Astrocyte of the cerebellum (primary cell): ENCODE measurements around the gene TMEM187.

Source experiments
- DNase-seq: peaks from one replicate; pipeline ENCODE4 v3.0.0-alpha.2; 2011; ENCODE audit warnings: low read depth
- H3K4me3 ChIP-seq: 2 replicates; pipeline ENCODE4 v1.5.1; 2011; ENCODE audit warnings: mild to moderate bottlenecking, low read depth, low read length, moderate library complexity
- CTCF ChIP-seq: IDR thresholded peaks from 2 replicates; pipeline ENCODE4 v1.5.1; 2012; ENCODE audit warnings: low read length, low read depth, moderate library complexity, mild to moderate bottlenecking; ENCODE audit errors: missing control alignments
- in situ Hi-C: cut with HindIII; loops from 2 replicates; pipeline ENCODE4 v1.10.0; 2017; ENCODE audit warnings: low sequenced_read_pairs

The TMEM187 gene

GRCh38 chrX:154014429-154015380 is 42.2 kb downstream of the TMEM187 start:
- DNase-seq: no peak
- no peak for TF ChIP-seq CTCF
- in situ Hi-C loops: no loop called here
- no peak overlapping the region for H3K4me3 ChIP-seq

- H3K4me3 ChIP-seq: no peak overlapping the region
- in situ Hi-C loops: no loop called here
- no peak for DNase-seq
- TF ChIP-seq CTCF: no peak
Observed at GRCh38 chrX:154015581-154016264, 43.2 kb downstream of the TMEM187 start.

- no peak for TF ChIP-seq CTCF
- in situ Hi-C loops: no loop called here
- no peak for DNase-seq
- no peak overlapping the region for H3K4me3 ChIP-seq
Observed at GRCh38 chrX:154016366-154017076, 44.0 kb downstream of the TMEM187 start.

GRCh38 chrX:154017766-154018517 is 45.4 kb downstream of the TMEM187 start:
- peak overlapping the region; percentile 45 for H3K4me3 ChIP-seq
- DNase-seq: no peak
- in situ Hi-C loops: no loop called here
- no peak for TF ChIP-seq CTCF

GRCh38 chrX:154018518-154019060 is 46.0 kb downstream of the TMEM187 start:
- no peak for DNase-seq
- peak overlapping the region; percentile 45 for H3K4me3 ChIP-seq
- no peak for TF ChIP-seq CTCF
- in situ Hi-C loops: no loop called here
